HG03108 (cell line): ENCODE results near the gene UMAD1.

Experiments
- ATAC-seq: cut with Tn5 transposase; IDR thresholded peaks from one replicate; pipeline ENCODE4 v1.9.1; 2021; ENCODE audit warnings: moderate library complexity; ENCODE audit not compliant: unreplicated experiment

UMAD1 gene

DNA sequence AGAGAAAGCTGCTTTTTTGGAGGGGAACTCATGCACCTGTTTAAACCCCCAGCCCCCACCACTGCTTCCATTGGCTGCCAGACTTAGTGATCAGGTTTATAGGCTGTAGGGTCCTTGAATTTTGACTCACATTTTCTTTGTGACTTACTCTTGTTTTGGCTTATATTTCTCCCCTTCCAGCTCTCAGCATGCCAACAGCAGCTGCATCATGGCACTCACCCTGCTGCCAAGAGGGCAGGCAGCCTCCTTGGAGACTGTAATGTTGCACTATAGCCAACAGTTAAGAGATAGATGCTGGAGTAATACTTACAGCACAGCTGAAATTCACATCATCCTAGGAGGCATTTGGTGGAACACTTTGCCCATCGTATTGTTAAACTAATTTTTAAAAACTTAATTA is 230.0 kb downstream of the UMAD1 start:
- no peak for ATAC-seq

DNA sequence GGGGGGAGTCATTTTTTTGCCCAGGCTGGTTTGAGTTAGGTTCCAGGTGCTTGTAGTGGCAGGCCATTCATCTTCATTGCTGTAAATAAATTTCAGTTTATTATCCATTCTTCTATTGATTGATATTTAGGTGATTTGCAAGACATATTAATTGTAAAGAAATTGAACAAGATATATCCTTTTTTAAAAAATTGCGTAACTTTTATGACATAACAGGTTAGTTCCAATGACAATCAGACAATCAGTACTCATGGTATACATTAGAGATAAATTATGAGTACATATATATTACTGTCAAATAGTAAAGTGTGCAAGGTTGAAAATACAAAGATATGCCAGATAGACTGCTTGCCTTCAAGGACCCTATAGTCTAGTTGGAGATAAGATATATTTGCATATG is 235.9 kb downstream of the UMAD1 start:
- ATAC-seq, result no peak

- no peak for ATAC-seq
Measured at GRCh38 chr7:7881581-7881980, 241.0 kb downstream of the UMAD1 start.

DNA sequence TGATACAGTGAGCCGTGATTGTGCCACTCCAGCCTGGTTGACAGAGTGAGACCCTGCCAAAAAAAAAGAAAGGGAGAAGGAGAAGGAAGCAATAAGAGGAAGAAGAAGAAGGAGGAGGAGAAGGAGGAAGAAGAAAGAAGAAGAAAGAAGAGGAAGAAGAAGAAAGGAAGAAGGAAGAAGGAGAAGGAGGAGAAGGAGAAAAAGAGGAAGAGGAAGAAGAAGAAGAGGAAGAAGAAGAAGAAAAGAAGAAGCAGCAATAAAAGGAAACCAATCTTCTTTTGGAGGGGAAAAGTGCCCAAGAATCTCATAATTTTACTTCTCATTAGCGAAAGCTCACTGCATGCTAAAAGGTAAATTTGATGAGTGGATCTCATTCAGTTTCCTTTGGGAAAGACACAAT is 242.3 kb downstream of the UMAD1 start:
- ATAC-seq, result no peak

- no peak for ATAC-seq
Measured at GRCh38 chr7:7883394-7883793, 242.8 kb downstream of the UMAD1 start.

- ATAC-seq, result no peak
Measured at GRCh38 chr7:7884855-7885254, 244.3 kb downstream of the UMAD1 start.

GRCh38 chr7:7889791-7890568 is 249.4 kb downstream of the UMAD1 start:
- no peak for ATAC-seq

DNA sequence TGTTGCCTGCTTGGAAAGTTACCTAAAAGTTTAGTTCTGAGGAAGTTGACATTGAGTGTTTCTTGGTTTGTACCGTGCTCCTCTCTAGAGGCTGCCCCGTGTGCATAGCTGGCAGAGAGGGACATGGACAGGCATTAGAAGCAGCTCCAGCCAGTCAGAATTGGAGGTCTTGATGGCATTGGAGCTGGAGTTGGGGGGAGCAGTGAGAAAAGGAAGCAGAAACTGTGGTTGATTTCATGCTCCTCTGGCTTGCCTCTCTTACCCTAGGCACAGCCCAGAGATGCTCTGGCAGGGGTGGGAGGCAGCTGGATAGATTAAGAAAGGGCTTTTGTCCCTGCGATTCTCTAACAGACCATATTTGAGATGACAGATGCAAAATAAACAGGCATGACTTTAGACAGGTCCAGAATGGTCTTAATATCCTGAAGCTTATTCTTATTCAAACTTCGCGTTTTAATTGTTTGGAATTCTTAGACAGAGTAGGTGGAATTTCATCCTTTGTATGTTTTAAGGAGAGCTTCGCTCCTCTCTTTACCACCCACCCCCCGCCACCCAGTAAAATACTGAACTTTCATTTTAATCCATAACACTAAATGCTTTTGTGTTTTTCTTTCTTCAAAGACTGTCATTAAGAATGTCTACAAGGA is 254.6 kb downstream of the UMAD1 start:
- no peak for ATAC-seq

GRCh38 chr7:7895754-7896153 is 255.2 kb downstream of the UMAD1 start:
- ATAC-seq, result no peak

DNA sequence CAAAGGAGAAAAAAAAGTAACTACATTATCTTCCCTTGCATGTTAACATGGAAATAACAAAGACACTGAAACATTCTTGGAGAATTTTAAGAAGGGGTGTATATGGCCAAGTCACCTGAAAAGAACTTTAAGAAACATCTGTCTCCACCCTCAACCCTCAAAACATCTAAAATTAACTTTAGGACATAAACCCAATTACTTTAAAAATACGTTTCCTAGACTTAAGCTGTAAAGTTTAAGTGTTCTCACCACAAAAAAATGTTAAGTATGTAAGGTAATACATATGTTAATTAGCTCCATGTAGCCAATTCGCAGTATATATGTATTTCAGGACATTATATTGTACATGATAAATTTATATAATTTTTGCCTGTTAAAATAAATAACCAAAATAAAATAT is 257.0 kb downstream of the UMAD1 start:
- no peak for ATAC-seq

DNA sequence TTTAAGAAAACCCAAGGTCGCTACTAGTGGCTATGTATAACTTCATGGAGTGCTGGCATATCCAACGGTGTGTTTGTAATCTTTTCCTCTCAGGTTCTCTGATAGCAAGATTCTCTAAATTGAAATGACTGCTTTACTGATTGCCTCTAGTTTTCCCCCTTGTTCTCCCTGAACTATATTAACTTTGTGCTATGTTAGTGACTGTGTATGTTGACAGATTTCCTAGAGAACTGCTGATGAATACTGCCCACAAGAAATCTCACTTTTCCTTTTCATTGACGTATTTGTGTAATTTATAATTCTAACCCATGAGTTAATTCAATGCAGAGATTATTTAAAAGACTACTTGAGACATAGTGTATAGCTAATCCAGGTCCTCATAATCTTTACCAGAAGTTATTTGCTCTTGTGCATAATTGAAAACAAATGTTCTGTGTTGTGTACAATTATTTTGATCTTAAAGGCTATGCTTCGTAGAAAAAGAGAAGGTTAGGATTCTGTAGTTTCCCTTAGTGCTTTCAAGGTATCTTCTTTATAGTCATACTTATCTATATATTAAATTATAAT is 257.5 kb downstream of the UMAD1 start:
- ATAC-seq, result no peak

DNA sequence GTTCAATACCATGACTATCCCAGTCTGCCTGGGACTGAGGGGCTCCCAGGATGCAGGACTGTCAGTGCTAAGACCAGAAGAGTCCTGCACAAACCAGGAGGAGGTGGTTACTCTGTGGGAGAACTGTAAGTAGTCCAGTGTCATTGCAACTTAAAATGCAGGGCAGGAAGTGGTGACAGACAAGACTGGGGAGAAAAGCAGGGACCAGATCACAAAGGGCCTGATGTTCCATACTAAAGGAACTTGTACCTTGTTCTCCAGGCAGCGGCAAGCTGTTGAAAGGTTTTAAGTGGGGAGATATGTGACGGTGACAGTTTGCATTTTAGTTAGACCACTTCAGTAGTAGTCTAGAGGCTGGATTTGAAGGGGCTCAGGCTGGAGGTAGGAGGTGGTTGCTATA is 262.3 kb downstream of the UMAD1 start:
- ATAC-seq, result no peak

DNA sequence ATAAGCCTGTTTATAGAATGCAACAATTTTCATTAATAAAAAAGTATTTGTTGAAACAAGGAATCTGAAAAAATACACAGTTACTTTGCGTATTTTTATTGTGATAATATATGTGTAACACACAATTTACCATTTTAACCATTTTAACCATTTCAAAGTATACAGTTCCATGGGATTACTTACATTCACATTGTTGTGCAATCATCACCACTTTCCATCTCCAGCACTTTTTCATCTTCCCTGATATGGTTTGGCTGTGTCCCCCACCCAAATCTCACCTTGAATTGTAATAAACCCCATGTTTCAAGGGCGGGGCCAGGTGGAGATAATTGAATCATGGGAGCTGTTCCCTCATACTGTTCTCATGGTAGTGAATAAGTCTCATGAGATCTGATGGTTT is 266.8 kb downstream of the UMAD1 start:
- no peak for ATAC-seq

- no peak for ATAC-seq
Measured at GRCh38 chr7:7908622-7909145, 268.1 kb downstream of the UMAD1 start.

GRCh38 chr7:7909376-7909775 is 268.8 kb downstream of the UMAD1 start:
- no peak for ATAC-seq

- no peak for ATAC-seq
Measured at GRCh38 chr7:7911369-7912123, 271.0 kb downstream of the UMAD1 start.

GRCh38 chr7:7912937-7913336 is 272.4 kb downstream of the UMAD1 start:
- ATAC-seq, result no peak

GRCh38 chr7:7913504-7913903 is 273.0 kb downstream of the UMAD1 start:
- ATAC-seq, result no peak

DNA sequence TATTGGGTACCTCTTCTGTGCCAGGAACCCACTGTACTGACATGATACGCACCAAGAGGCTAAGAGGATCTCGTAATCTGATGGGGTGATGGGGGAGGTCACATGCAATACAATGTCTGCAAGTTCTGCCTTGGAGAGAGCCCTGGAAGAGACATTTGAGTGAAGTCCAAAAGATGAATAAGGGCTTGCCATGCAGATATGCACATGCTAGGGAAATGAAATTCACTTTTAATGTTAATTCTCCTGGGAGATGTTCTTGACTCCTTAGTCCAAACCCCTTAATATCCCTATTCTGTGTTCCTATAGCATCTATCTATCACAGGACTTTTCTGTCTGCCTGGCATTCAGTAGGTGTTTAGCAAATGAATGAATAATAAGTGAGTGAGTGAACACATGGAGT is 274.0 kb downstream of the UMAD1 start:
- ATAC-seq, result no peak

DNA sequence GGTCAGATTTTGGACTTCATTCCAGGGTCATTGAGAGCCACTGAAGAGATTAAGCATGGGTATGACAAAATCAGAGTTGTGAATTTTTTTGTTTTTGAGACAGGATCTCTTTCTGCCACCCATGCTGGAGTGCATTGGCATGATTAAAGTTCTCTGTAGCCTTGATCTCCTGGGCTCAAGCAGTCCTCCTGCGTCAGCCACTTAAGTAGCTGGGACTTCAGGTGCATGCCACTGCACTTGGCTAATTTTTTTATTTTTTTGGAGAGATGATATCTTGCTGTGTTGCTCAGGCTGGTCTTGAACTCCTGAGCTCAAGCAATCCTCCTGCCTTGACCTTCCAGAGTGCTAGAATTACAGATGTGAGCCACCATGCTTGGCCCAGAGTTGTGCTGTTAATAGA is 275.5 kb downstream of the UMAD1 start:
- no peak for ATAC-seq

DNA sequence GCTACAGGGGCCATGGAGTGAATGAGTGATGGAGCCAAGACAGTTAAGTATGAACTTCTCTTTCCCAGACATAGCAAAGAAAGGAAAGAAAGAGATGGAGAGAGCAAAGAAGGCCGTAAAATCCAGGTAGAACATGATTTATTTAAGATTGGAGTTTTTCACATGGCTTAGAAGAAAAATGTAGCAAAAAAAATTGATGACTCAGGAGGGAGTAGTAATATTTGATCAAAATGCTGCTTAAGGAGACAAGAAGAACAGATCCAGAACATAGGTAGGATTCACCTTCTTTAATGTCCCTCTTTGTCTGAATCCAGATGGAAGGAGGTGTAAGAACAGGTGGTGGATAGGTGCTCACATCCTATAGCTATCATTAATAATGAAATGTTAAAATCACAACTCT is 277.0 kb downstream of the UMAD1 start:
- no peak for ATAC-seq
